T-helper 2 cell (primary cell): Measurements from ENCODE around the gene AAK1.
"Not testable (repeated sequence)": the region's sequence is repeated elsewhere in the genome, so short reads cannot be mapped to it uniquely, and the experiment has no call there.

Experiments
- DNase-seq, 5 experiments: peaks; one replicate each; pipeline versions ENCODE4 v3.0.0 to v3.0.0-alpha.2; 2012 to 2022

Gene AAK1

DNA sequence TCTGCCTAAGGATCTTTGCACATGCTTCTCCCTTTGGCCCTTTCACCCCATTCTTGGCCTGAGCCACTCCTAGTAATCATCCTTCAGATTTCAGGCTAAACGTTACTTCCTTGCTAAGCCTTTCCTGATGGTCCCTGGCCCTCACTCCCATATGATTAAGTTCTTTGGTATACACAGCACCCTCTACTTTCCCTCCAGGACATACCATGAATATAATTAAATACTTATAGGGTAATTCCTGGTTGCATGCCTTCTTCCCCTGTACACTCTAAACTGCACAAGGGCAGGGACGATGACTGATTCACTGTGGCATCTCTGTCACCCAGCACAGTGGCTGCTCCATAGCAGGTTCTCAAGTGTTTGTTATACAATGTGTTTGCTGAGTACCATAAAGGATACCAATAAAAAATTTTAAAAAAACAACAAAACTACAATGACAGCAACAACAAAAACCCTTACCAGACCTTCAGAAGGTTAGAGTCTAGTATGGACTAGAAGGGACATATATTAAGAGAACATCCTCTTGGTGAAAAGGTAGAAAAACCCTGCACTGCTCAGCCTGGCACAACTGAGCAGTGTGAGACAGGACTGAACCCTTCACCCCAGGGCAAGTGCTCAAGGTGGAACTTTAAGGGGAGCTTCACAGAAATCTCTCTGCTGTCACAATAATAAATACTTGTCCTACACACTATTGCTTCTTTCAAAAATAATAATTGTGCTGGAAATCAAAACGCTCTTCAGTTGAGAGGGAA, 76.2 kb downstream of the AAK1 start:
- no peak for DNase-seq

DNA sequence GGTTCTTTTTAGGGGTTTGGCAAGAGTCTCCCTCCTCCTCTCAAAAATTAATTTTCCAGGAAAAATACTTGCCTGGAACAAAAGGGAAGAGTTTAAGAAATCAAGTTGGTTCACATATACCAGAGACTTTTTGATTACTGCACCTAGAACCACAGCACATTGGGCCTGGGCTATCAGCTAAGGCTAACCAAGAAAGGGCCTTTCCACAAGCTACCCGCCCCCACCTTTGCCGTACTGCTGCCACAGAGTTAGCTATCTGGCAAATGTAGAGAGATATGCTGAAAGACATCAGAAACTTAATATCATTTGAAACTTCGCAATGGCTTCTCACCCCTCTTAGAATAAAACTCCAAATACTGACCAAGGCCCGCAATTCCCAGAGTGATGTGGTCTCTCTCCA, 76.9 kb downstream of the AAK1 start:
- no peak for DNase-seq

DNA sequence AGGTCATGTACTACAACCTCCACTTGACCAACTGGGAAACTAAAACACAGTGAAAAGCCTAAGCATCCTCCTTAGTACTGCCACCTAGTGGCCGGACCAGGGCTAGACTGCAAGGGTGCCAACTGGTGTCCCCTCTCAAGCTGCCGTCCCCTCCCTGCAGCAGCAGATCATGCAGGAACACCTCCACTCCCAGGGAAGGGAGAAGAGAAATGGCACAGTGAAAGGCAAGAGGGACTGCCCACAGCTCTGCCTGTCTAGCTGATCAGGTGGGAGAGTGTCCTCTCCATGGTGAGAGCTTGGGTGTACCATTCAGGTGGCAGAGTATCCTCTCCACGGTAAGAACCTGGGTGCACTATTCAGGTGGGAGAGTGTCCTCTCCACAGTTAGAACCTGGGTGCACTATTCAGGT, 78.1 kb downstream of the AAK1 start:
- peak; percentile 32 to 59 (median 57) for DNase-seq

DNA sequence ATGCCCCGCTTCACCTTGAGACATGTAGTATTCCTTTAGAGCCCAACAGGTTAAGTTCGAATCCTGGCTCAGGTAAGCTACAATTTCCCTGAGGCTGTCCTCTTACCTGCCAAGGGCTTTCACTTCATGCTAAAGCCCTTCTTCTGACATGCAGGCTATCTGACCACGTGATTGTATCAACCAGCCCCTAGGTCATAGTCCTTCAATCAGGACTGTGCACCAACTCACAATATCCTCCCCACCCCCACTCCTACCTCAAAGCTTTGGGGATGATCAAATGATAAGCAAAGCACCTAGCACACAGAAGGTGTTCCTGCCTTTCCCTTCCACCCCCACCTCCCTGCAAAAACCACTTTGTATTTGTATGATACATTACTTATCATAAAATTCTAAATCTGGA, 78.9 kb downstream of the AAK1 start:
- peak in 1 of 5 experiments; percentile 32 for DNase-seq

DNA sequence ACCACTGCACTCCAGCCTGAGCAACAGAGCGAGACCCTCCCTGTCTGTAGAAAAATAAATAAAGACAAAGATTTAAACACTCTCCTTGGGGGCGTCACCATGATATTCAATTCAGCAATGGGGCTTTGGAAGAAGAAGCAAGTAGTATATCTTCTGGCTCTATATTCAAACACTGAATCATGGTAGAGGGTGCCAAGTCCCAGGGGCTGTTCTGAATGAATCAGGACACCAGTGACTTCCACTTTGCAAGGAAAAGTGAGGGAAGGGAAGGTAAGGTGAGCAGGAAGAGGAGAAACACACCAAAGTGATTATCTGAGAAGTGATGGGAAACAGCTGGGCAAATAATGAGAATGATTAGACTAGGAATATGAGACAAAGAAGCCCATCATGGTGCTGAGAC, 80.5 kb downstream of the AAK1 start:
- DNase-seq: no peak

DNA sequence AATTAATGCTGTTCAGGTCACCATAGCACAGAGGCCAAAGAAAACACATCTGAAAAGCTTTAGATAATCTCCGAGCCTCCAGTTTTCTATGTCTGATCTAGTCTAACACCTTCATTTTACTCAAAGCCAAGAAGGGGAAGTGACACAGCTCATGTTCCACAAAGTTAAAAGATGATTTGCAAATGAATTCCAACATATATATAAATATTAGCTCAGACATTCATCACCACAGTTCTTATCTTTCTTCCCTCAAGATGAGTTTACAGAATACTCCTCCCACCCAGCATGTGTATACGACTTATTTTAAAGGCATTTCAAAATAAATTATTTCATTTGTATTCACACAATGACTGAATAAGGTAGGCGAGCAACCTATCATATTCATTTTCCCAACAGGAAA, 82.4 kb downstream of the AAK1 start:
- DNase-seq: no peak

DNA sequence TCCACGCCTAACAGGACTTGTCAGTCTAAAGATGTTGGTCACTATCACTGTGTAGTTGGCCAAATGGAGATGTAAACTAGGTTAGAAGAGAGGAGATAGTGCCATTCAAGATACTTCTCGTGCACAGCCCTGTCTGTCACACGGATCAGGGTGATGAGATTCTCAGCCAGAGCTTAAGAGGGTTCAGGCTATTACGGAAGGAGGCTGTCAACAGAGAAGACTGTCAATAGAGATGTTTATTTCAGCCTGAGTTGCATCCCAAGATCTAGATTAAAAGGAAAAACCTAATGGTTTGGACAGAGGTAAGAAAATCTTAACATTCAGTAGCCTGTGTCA, 83.4 kb downstream of the AAK1 start:
- no peak for DNase-seq

DNA sequence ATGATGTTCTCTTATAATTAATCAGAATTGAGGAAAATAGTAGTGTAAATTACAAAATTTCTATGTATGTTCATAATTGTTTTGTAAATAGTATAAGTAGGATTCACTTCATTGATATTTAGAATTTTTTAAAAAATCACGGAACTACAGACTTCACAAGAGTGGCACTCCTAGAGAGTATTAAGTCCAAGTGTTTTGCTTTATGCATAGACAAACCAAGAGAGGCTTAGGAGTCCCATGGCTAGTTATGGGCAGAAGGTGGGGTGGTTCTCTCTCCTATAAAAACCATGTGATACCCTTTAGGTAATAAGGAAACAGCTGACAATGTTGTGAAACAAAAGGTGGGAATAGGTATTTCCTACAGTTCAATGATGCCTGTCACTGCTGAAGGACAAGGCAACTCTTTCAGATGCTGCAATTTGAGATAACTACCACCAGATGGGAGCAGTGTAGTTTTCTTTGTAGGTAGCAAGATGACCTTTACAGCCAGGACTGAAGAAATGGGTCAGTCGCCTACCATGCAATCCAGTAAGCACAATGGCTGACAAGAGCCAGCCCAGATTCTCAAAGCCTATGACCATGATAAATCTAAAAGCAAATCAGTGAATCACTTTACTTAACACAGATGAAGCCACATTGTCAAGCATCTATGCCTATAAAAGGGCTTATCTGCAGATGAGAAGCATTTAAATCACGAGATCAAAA, 83.9 kb downstream of the AAK1 start:
- DNase-seq: peak in 2 of 5 experiments; percentile 7 to 53

DNA sequence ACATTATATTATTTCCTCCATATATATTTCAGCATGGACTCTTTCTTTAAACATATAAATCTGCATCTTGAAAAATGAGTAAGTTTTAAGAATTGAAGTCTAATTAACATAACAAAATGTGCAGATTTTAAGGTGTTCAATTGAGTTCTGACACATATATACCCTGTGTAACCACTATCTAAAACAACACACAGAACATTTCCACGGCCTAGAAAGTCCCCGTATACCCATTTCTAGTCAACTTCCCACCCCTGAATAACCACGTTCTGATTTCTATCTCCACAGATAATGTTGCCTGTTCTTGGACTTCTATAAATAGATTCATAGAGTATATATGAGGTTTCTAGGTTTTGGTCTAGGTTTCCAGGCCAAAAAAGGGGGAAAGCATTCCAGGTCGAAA, 87.5 kb downstream of the AAK1 start:
- DNase-seq: peak in 1 of 5 experiments; percentile 55

DNA sequence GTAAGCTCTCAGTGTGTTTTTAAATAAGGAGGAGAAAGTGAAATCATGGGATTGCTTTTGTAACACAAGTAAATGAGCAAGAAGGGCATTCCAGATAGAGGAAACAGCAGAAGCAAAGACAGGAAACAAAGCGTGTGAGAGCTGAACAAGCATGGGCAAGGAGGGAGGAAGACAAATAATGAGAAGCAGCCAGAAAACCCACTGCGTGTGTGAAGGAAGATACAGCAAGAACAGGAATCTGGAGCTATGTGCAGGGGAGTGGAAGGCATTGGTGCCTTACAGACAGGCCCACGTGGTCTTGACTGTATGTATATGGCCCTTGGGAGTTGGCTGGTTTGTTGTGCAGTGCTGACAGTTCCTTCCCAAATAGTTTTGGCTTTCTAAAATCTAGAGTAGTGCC, 88.6 kb downstream of the AAK1 start:
- DNase-seq: no peak

DNA sequence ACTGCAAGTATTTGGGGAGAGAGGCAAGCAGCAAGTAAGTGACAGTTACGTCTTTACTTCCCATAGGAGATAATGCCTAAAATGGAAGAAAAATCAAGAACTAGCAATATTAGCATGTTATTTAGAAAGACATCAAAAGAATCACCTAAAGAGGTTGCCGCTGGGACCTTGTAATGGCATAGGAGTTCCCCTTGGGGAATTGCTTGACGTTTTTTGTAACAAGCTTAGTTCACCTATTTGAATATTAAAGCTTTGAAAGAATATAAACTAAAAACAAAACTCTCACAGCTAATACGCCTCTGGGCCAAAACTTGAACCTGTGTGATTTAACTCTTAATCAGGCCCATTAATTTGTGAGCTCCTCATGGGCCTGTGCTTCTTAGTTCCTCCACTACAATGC, 89.0 kb downstream of the AAK1 start:
- DNase-seq: no peak

DNA sequence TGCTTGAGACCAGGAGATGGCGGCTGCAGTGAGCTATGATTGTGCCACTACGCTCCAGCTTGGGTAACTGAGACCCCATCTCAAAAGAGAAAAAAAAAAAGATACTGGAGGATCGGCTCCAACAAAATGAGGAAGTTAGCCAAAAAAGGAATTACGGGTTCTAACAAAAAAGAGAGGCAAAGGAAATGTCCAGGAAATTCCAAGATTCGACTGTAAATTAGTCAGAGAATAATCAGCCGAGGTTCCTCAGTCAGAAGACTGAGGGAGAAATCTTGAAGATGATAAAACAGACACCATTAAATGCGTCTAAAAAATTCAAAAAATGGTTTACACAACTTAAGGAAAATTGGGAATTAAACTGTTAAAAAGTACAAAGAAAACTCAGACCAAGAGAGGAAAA, 89.5 kb downstream of the AAK1 start:
- DNase-seq: no peak

DNA sequence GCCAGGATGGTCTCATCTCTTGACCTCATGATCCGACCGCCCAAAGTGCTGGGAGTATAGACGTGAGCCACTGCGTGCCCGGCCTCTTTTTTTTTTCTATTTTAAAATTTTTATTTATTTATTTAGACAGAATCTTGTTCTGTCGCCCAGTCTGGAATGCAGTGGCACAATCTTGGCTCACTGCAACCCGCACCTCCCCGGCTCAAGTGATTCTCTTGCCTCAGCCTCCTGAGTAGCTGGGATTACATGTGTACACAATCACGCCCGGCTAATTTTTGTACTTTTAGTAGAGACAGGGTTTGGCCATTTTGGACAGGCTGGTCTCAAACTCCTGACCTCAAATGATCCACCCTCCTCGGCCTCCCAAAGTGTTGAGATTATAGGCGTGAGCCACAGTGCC, 93.0 kb downstream of the AAK1 start:
- DNase-seq: not testable (repeated sequence)

DNA sequence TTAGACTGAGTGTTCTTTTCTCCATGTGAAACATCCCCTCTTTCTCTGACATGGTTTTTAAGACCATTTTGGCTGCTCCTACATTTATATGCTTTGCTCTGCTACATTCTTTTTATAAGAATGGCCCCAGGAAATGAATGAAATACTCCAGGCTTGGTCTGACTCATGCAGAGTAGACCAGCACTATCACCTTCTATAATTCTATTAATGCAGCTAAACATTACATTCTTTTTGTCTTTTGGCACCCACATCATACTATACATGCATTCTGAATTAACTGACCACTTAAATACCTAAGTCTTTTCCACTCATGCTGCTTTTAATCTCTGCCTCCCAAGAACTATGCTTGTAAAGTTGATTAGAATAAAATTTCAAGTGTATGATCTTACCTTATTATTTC, 94.1 kb downstream of the AAK1 start:
- no peak for DNase-seq

DNA sequence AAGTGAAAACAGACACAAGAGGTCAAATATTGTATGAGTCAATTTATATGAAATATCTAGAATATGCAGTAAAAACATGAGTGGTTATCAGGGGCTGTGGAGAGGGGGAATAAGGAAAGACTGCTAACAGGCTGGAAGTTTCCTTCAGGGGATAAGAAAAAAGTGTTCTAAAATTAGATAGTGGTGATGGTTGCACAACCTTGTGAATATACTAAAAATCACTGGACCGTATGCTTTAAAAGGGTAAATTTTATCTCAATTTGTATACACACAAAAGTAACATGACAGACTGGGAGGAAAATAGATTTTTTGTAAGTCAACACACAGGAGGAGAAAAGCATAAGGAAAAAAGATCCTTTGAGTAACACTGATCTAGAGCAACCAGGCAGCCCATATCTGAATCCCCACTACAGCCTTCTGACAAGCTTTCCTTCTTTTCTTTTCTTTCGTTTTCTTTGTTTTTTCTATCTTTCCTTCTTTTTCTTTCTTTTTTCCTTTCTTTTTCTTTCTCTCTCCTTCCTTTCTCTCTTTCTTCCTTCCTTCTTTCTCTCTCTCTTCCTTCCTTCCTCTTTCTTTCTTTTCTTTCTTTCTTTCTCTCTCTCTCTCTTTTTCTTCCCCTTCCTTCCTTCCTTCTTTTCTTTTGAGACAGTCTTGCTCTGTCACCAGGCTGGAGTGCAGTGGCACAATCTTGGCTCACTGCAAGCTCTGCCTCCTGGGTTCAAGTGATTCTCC, 95.4 kb downstream of the AAK1 start:
- no peak for DNase-seq

DNA sequence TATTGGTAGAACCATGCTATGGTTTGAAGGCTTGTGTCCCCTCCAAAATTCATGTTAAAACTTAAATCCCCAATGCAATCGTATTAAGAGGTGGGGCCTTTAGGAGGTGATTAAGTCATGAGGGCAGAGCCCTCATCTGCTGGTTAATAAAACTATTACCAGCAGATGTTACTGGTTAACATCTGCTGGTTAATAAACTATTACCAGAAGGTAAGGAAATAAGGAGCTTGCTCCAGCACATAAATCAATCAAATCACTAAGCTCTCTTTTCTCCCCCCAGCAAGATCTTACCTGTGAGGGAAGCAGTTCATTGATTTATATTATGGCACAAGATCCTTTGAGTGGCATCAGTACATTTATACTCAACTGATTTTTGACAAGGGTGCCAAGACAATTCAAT, 96.9 kb downstream of the AAK1 start:
- no peak for DNase-seq

DNA sequence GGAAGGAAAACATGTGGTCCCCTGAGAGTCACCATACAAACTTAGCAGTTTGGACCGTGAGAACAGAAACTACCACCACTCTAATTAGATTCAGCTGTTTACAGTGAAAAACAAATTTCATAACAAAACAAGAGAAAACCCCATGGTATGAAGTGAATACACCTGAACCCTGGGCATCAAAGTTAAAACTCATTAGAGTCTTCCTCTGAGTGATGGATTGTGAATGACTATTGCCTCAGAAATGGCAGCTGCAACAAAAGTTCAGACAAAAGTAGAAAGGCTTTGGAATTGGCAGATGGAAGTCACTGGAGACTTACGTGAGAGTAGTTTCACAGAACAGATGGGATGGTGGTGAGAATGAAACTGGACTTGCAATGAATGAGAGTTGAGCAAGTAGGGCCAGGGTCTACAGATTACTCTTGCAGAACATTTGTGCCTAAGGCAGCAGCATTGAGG, 98.0 kb downstream of the AAK1 start:
- DNase-seq: no peak

DNA sequence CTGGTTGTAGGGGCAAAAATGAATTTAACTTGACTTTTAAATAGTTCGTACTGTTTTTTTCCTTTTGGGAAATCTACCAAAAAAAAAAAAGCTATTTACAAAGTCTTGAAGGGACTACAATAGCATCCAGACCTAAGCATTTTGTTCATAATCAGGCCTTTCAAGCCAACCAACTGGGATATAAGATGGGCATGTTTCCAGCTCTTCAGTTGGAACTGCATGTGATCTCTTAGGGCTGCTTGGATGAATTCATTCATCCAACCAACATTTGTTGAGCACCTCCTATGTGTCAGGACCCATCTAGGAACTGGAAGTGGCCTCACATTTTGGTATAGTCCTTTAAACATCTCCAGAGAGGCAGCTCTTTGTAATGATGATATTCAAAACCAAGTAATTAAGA, 98.6 kb downstream of the AAK1 start:
- no peak for DNase-seq

DNA sequence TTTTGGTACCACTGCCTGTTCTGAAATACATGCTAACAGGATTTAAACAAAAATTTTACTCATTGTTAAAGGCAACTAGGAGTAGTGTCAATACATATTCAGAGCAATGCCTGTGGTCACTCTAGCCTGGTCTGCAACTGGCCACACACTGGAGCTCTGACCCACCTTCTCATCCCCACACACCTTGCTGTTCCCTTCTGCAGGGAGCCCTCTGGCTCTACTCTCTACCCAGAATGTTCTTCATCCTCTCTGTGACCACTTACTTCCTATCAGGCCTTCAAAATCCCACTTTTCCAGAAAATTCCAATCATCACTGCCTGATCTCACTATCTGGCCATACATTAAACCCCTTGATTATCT, 104.0 kb downstream of the AAK1 start:
- no peak for DNase-seq

DNA sequence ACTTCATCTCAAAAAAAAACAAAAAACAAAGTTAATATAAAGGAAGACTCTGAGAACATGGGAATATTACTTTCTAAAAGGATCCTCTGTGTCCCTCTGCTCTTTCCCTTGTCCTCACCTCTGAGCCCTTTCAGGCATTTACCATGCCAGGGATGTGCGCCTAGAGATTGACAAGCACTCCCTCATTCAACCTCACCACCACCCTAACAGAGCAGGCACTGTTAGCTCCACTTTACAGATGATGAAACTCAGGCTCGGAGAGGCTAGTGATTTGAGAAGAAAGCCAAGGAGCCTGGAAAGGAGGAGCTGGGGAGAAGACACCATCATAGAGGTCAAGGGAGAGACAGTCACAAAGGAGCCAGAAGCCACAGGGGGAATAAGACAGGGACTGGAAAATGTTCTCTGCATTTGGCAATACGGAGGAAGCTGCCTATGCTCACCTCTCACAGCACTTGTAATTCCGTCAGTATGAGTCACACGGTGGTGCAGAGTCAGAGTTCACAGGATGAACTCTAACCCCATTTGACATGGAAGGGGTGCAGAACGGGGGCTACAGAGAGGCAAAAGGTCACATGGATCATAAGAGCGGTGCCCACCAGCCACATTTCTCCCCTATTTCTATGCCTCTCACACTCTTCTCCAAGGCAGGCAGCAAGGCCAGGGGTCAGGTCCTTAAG, 104.5 kb downstream of the AAK1 start:
- no peak for DNase-seq

DNA sequence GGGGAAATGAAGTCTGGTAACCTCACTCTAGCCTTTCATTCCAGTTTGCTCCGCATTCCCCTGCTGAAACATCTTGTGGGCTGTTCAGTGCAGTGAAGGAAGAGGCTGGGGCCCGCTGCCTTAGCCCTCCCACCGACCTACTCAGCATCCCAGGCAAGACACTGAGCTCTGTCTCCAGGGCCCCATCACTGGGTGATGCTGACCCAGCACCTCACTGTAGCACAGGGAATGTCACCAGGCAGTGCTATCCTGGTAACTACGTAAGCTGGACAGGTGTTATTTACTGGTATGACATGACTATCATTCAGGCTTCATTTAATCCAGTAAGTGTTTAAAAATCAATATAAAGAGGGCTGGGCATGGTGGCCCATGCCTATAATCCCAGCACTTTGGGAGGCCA, 105.3 kb downstream of the AAK1 start:
- DNase-seq: no peak

DNA sequence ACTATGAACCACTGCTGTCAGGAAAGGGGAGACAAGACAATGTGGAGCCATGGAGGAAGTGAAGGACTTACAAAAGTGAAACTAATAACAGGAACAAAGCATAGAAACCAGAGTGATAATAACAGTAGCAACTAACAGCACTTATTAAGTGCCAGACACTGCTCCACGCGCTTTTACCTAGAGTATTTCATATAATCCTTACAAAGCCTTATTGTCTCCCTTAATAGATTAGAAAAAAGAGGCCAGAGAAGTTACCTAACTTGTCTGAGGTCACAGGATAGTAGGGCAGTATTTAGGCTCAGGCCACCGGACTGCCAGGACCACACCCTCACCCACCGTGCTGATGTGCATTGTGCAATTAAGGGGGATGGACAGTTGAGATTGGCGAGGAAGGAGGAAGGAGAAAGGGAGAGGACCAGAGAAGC, 107.7 kb downstream of the AAK1 start:
- no peak for DNase-seq

DNA sequence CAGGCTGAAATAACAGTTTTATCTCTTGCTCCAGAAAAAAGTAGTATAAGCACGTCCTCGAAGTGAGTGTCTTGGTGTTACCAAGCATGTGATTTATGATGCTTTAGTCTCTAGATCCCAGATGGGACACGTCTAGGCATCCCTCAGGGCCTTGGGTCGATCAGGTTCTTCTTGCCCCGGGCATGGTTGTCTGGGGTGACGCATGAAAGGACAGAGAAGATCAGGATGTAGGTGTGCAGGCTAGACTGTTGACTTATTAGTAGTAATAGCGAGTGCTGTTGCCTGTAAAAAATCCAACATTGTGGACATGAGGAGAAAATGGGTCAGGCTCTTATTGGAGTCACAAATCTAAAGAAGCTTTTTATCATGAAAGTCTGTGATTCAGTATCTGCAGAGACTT, 112.4 kb downstream of the AAK1 start:
- no peak for DNase-seq
